HCT116 (cell line): ENCODE data around the gene LHX2. TPM values are rescaled to one million over a fixed set of nuclear protein-coding genes. Genes with fewer than 3 reads are reported as not detected.

Experiments used
- ATAC-seq: fragments of 200-7000 bp; cut with Tn5 transposase; 2 replicates; pipeline ENCODE4 v1.9.1; 2020; ENCODE audit warnings: mild to moderate bottlenecking, moderate library complexity
- BruUV-seq: library from RNA; stranded (reverse); fragments of 400-500 nt; replicated peaks from 2 replicates; lab custom pipeline; 2021; lab: Mats Ljungman, UMichigan
- CTCF ChIA-PET: fragments of 300-600 bp; sonication (Branson Sonifier 250); formaldehyde crosslinking; loops from one replicate; lab custom pipeline; 2021; ENCODE audit warnings: antibody characterized with exemption; lab: Charles Lee
- POLR2A ChIA-PET: fragments of 300-600, 350-600 bp; sonication (Branson Sonifier 250); formaldehyde crosslinking; loops from one replicate; lab custom pipeline; 2021; ENCODE audit warnings: antibody characterized with exemption; lab: Charles Lee
- RAD21 ChIA-PET, 2 experiments: fragments of 300-600 bp; sonication (Branson Sonifier 250); formaldehyde crosslinking; loops; one replicate each; lab custom pipeline; 2023; ENCODE audit warnings: low total read pairs in 2 of 2; ENCODE audit not compliant: uncharacterized antibody in 2 of 2, unreplicated experiment in 2 of 2, low non-redundant PET in 1 of 2; lab: Charles Lee
- DNase-seq: peaks from one replicate; pipeline ENCODE4 v3.0.0-alpha.2; 2010; ENCODE audit warnings: low read depth, low spot score
- H2AFZ ChIP-seq: fragments of 200-600 bp; shearing (Covaris generic), sonication (generic); 2 replicates; pipeline ENCODE4 v1.6.1; 2017; ENCODE audit warnings: low read depth, mixed run types, mixed read lengths, antibody characterized with exemption, low read length; ENCODE audit not compliant: poor library complexity, severe bottlenecking
- H3K27ac ChIP-seq: 2 replicates; pipeline ENCODE4 v1.5.1; 2012; ENCODE audit warnings: low read depth, low read length
- H3K27me3 ChIP-seq: fragments of 200-600 bp; sonication (generic); 2 replicates; pipeline ENCODE4 v1.6.1; 2016; ENCODE audit warnings: mixed run types, low read length, mixed read lengths; ENCODE audit not compliant: insufficient read depth
- H3K36me3 ChIP-seq, 2 experiments: fragments of 200-500 bp in 1 of 2; fragments of 200-600 bp in 1 of 2; sonication (Bioruptor generic) in 1 of 2; sonication (generic) in 1 of 2; 2 replicates each; pipeline versions ENCODE4 v1.5.1 to v1.6.1; 2014 to 2016; ENCODE audit warnings: low read length in 2 of 2, inconsistent platforms in 1 of 2, mixed read lengths in 1 of 2, mixed run types in 1 of 2; ENCODE audit not compliant: insufficient read depth in 2 of 2, control insufficient read depth in 1 of 2
- H3K4me1 ChIP-seq, 2 experiments: fragments of 200-600 bp in 1 of 2; sonication (generic) in 1 of 2; 2 replicates each; pipeline versions ENCODE4 v1.5.1 to v1.6.1; 2012 to 2017; ENCODE audit warnings: low read length in 2 of 2, inconsistent platforms in 1 of 2, mild to moderate bottlenecking in 1 of 2, mixed read lengths in 1 of 2, mixed run types in 1 of 2, moderate library complexity in 1 of 2; ENCODE audit not compliant: insufficient read depth in 2 of 2, control insufficient read depth in 1 of 2
- H3K4me2 ChIP-seq: fragments of 200-600 bp; sonication (generic); 2 replicates; pipeline ENCODE4 v1.6.1; 2017; ENCODE audit warnings: mixed run types, low read length, mixed read lengths
- H3K4me3 ChIP-seq, 2 experiments: fragments of 200-600 bp in 1 of 2; sonication (generic) in 1 of 2; replicated peaks in 1 of 2; 2 replicates each; pipeline ENCODE4 v1.5.1; 2011 to 2016; ENCODE audit warnings: low read length in 2 of 2, control low read depth in 1 of 2, low read depth in 1 of 2, mild to moderate bottlenecking in 1 of 2, mixed read lengths in 1 of 2, mixed run types in 1 of 2
- H3K79me2 ChIP-seq: fragments of 200-600 bp; sonication (generic); 2 replicates; pipeline ENCODE4 v1.6.1; 2017; ENCODE audit warnings: mild to moderate bottlenecking, mixed run types, low read length, moderate library complexity, mixed read lengths; ENCODE audit not compliant: insufficient read depth
- H3K9ac ChIP-seq: fragments of 200-600 bp; sonication (generic); 2 replicates; pipeline ENCODE4 v1.6.1; 2016; ENCODE audit warnings: low read length, mixed read lengths
- H3K9me2 ChIP-seq: fragments of 200-600 bp; sonication (generic), shearing (Covaris generic); 2 replicates; pipeline ENCODE4 v1.6.1; 2017; ENCODE audit warnings: mixed run types, mild to moderate bottlenecking, moderate library complexity; ENCODE audit not compliant: insufficient read depth
- H3K9me3 ChIP-seq, 2 experiments: fragments of 200-500 bp in 1 of 2; fragments of 200-600 bp in 1 of 2; sonication (Bioruptor generic) in 1 of 2; sonication (generic) in 1 of 2; 2 replicates each; pipeline ENCODE4 v1.6.1; 2014 to 2017; ENCODE audit warnings: low read length in 2 of 2, mixed read lengths in 2 of 2, inconsistent platforms in 1 of 2, low read depth in 1 of 2, mild to moderate bottlenecking in 1 of 2, mixed run types in 1 of 2, moderate library complexity in 1 of 2; ENCODE audit not compliant: control insufficient read depth in 1 of 2, insufficient read depth in 1 of 2
- H4K20me1 ChIP-seq: fragments of 200-600 bp; sonication (generic), shearing (Covaris generic); 2 replicates; pipeline ENCODE4 v1.6.1; 2017; ENCODE audit warnings: mixed run types, mild to moderate bottlenecking, moderate library complexity; ENCODE audit not compliant: insufficient read depth
- CBX3 ChIP-seq: IDR thresholded peaks from 2 replicates; pipeline ENCODE4 v1.6.1; 2012; ENCODE audit warnings: low read depth
- CTCF ChIP-seq, 3 experiments: fragments of 200-600 bp in 1 of 3; sonication (generic) in 1 of 3; IDR thresholded peaks in 2 of 3; conservative IDR thresholded peaks in 1 of 3; 2 replicates each; pipeline ENCODE4 v1.5.1; 2012 to 2017; ENCODE audit warnings: low read depth in 2 of 3, low read length in 2 of 3, antibody characterized with exemption in 1 of 3, borderline replicate concordance in 1 of 3, control low read depth in 1 of 3, mild to moderate bottlenecking in 1 of 3, mixed read lengths in 1 of 3, mixed run types in 1 of 3, moderate library complexity in 1 of 3; ENCODE audit not compliant: insufficient read depth in 1 of 3
- EGR1 ChIP-seq: IDR thresholded peaks from 2 replicates; pipeline ENCODE4 v1.6.1; 2012; ENCODE audit warnings: low read depth
- EZH2 ChIP-seq: fragments of 200-600 bp; sonication (generic); IDR thresholded peaks from 2 replicates; pipeline ENCODE4 v1.6.1; 2017; ENCODE audit warnings: antibody characterized with exemption, mixed run types
- POLR2AphosphoS5 ChIP-seq: IDR thresholded peaks from 2 replicates; pipeline ENCODE4 v1.6.1; 2011; ENCODE audit warnings: mild to moderate bottlenecking, low read depth, low read length, moderate library complexity
- SRF ChIP-seq: IDR thresholded peaks from 2 replicates; pipeline ENCODE4 v1.6.1; 2012; ENCODE audit warnings: low read depth
- TCF7L2 ChIP-seq: IDR thresholded peaks from 2 replicates; pipeline ENCODE4 v1.7.0; 2011; ENCODE audit warnings: borderline replicate concordance, inconsistent platforms; ENCODE audit not compliant: insufficient read depth, insufficient read length; ENCODE audit errors: extremely low read depth
- ZNF274 ChIP-seq: fragments of 200-500 bp; sonication (Bioruptor generic); IDR thresholded peaks from 2 replicates; pipeline ENCODE4 v1.6.1; 2014; ENCODE audit warnings: mild to moderate bottlenecking, low read depth, low read length, inconsistent platforms
- intact Hi-C: fragments of 100-400 bp; cut with micrococcal nuclease; formaldehyde crosslinking; loops from 2 replicates; pipeline ENCODE4 v1.10.0; 2022
- total RNA-seq: library from RNA; stranded (reverse); gene quantifications from one replicate; pipeline ENCODE4 v1.2.1, GENCODE V29; 2021; ENCODE audit not compliant: unreplicated experiment

Gene LHX2
- total RNA-seq, 1 experiment from 2014 or later: 10.2 TPM

GRCh38 chr9:124012368-124013301, 1.1 kb downstream of the LHX2 start:
- RAD21 ChIA-PET: no interaction called here
- no peak overlapping the region for H2AFZ ChIP-seq
- no peaks in the 10 kb centered on the region for H3K9me3 ChIP-seq
- peak overlapping the region; percentile 95 for H3K4me2 ChIP-seq
- no peaks in the 10 kb centered on the region for H3K79me2 ChIP-seq
- no peaks in the 10 kb centered on the region for H3K36me3 ChIP-seq
- H3K4me1 ChIP-seq: peaks cover 0 to 35% of the 10 kb centered on the region in 2 experiments; a peak in 2 of 4 replicates
- intact Hi-C loops: no loop called here
- POLR2A ChIA-PET: no interaction called here
- H3K9me2 ChIP-seq: no peaks in the 10 kb centered on the region
- CTCF ChIA-PET: no interaction called here
- peaks cover 15% of the 10 kb centered on the region for H3K27me3 ChIP-seq
- H3K27ac ChIP-seq: no peak overlapping the region; the same call in 1 of the 2 replicates
- BruUV-seq: no TSS peak
- no peak overlapping the region for H3K9ac ChIP-seq
- DNase-seq: no peak
- H3K4me3 ChIP-seq: peak overlapping the region; percentile 4 to 32; a peak in 1 of 4 replicates
- no peaks in the 10 kb centered on the region for H4K20me1 ChIP-seq
- TF ChIP-seq EGR1 (no peak), ZNF274 (no peak), SRF (no peak), POLR2AphosphoS5 (no peak), TCF7L2 (no peak), CBX3 (no peak), EZH2 (no peak), CTCF (IDR thresholded peaks at IDR 0.05 in 2 of 3, conservative IDR thresholded peaks at IDR 0.05 in 1 of 3; ENCODE audit: borderline replicate concordance in 1 of 3, insufficient read depth in 1 of 3, low read depth in 2 of 3, low read length in 2 of 3) (no peak)
- TF ChIP-seq, all 23 proteins: peak for 0
- ATAC-seq: no peak
